Suprapubic skin (tissue), 4 donors: ENCODE data around the gene USP5. TPM values are rescaled to one million over a fixed set of nuclear protein-coding genes. Genes with fewer than 3 reads are reported as not detected.

Experiments
- DNase-seq, 2 donors: peaks; one replicate each; pipeline ENCODE4 v3.0.0-alpha.2; 2019; ENCODE audit warnings: low spot score in 2 of 2
- H3K27ac ChIP-seq: fragments of 200-600 bp; sonication (generic); one replicate; pipeline ENCODE4 v1.5.1; 2019
- H3K27me3 ChIP-seq: fragments of 200-600 bp; sonication (generic); one replicate; pipeline ENCODE4 v1.5.1; 2019
- H3K36me3 ChIP-seq: fragments of 200-600 bp; sonication (generic); one replicate; pipeline ENCODE4 v1.5.1; 2019
- H3K4me1 ChIP-seq: fragments of 200-600 bp; sonication (generic); one replicate; pipeline ENCODE4 v1.5.1; 2019
- H3K4me3 ChIP-seq: fragments of 200-600 bp; sonication (generic); one replicate; pipeline ENCODE4 v1.5.1; 2019; ENCODE audit warnings: mild to moderate bottlenecking
- H3K9me3 ChIP-seq: fragments of 200-600 bp; sonication (generic); one replicate; pipeline ENCODE4 v1.5.1; 2019
- EP300 ChIP-seq: sonication (generic); formaldehyde crosslinking; IDR thresholded peaks from one replicate; pipeline ENCODE4 v1.6.1; 2017; ENCODE audit warnings: antibody characterized with exemption
- POLR2A ChIP-seq, 2 donors: fragments of 450-650 bp; IDR thresholded peaks; one replicate each; pipeline ENCODE4 v1.6.1; 2017; ENCODE audit warnings: antibody characterized with exemption in 2 of 2, mild to moderate bottlenecking in 2 of 2, moderate library complexity in 2 of 2
- POLR2AphosphoS5 ChIP-seq, 3 donors: sonication (generic); formaldehyde crosslinking; IDR thresholded peaks; one replicate each; pipeline ENCODE4 v1.6.1; 2017; ENCODE audit warnings: antibody characterized with exemption in 3 of 3
- WGBS: methylation state at CpG from one replicate; pipeline ENCODE4 v1.1.5; 2018; 5-methylcytosine and 5-hydroxymethylcytosine counted together
- total RNA-seq, 4 donors: library from RNA; depleted of rRNA; stranded (reverse); fragments of >200 nt; gene quantifications; one replicate each; pipeline ENCODE4 v1.1.0, GENCODE V29; 2016
- TF ChIP-seq, protein P1 (sequence below), 2 donors: fragments of 200-600 bp in 1 of 2; fragments of 450-650 bp in 1 of 2; sonication (generic) in 1 of 2; IDR thresholded peaks; one replicate each; pipeline ENCODE4 v1.5.1; 2016 to 2019; ENCODE audit warnings: antibody characterized with exemption in 2 of 2, mild to moderate bottlenecking in 1 of 2, moderate library complexity in 1 of 2

USP5 gene
- total RNA-seq, 4 donors from 2014 or later, result 54.7 to 71.8 (median 68.9) TPM

DNA sequence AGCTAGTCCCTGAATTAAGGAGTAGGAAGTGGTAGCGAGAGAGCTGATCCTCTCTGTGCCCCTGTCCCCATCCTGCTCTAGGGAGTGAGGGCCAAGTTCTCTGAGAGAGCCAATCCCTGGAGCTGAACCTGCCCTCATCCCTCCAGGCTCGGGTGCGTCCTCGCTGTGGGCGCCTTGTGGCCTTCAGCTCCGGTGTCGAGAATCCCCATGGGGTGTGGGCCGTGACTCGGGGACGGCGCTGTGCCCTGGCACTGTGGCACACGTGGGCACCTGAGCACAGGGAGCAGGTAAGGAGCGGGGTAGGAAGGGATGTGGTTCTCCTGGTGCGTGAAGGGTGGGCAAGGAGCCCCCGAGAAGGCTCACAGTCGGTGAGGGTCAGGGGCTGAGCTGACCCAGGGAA, 13.1 kb upstream of the USP5 start:
- no peak overlapping the region for H3K27ac ChIP-seq
- no peak overlapping the region for H3K4me3 ChIP-seq
- H3K27me3 ChIP-seq, result no peaks in the 10 kb centered on the region
- no peak for DNase-seq
- 85% methylated on average over 16 of the region's 16 CpGs for WGBS
- H3K4me1 ChIP-seq, result no peaks in the 10 kb centered on the region
- TF ChIP-seq POLR2AphosphoS5 (IDR thresholded peaks at IDR 0.05), result no peak
- TF ChIP-seq EP300, result no peak
- no peaks in the 10 kb centered on the region for H3K9me3 ChIP-seq
- peaks cover 46% of the 10 kb centered on the region for H3K36me3 ChIP-seq

DNA sequence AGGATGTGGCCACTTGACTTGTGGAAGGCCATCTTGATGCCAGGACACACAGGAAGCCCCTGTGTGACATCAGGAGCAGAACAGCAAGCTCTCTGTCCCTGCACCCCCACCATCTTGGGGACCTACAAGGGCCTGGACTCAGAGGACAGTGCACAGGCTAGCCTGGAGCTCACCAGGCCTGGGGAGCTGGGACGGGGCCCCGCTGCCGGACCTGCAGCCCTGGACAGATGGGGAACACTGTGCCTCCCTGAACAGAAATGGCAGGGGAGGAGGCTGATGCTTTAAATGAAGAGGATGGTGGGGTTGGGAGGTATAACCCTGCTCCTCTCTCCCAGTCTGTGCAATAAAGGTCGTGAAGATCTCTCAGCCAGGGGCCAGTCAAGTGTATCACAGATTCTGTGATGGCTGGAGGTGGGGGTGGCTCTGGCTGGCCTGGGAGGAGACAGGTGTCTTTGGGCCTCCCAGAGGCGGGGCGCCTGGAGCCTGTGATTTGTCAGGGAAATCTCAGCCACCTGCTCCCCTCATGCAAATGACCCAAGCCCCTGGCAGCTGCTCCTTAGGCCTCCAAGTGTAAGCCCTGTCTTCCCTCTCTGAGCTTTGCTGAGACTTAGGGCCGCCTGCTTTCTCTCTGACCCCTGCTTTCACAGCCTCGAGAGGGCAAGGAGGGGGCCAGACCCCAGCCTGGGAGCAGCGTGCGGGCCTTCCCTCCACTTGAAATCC, 12.3 kb upstream of the USP5 start:
- WGBS, result 78% methylated on average over 10 of the region's 10 CpGs
- no peaks in the 10 kb centered on the region for H3K4me1 ChIP-seq
- H3K27ac ChIP-seq, result no peak overlapping the region
- no peaks in the 10 kb centered on the region for H3K9me3 ChIP-seq
- peaks cover 43% of the 10 kb centered on the region for H3K36me3 ChIP-seq
- no peak overlapping the region for H3K4me3 ChIP-seq
- H3K27me3 ChIP-seq, result no peaks in the 10 kb centered on the region
- no peak for TF ChIP-seq POLR2AphosphoS5 (IDR thresholded peaks at IDR 0.05)
- no peak for TF ChIP-seq POLR2A (IDR thresholded peaks at IDR 0.05)
- TF ChIP-seq, protein P1, sequence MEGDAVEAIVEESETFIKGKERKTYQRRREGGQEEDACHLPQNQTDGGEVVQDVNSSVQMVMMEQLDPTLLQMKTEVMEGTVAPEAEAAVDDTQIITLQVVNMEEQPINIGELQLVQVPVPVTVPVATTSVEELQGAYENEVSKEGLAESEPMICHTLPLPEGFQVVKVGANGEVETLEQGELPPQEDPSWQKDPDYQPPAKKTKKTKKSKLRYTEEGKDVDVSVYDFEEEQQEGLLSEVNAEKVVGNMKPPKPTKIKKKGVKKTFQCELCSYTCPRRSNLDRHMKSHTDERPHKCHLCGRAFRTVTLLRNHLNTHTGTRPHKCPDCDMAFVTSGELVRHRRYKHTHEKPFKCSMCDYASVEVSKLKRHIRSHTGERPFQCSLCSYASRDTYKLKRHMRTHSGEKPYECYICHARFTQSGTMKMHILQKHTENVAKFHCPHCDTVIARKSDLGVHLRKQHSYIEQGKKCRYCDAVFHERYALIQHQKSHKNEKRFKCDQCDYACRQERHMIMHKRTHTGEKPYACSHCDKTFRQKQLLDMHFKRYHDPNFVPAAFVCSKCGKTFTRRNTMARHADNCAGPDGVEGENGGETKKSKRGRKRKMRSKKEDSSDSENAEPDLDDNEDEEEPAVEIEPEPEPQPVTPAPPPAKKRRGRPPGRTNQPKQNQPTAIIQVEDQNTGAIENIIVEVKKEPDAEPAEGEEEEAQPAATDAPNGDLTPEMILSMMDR (IDR thresholded peaks at IDR 0.05), result no peak
- no peak for TF ChIP-seq EP300
- no peak for DNase-seq

DNA sequence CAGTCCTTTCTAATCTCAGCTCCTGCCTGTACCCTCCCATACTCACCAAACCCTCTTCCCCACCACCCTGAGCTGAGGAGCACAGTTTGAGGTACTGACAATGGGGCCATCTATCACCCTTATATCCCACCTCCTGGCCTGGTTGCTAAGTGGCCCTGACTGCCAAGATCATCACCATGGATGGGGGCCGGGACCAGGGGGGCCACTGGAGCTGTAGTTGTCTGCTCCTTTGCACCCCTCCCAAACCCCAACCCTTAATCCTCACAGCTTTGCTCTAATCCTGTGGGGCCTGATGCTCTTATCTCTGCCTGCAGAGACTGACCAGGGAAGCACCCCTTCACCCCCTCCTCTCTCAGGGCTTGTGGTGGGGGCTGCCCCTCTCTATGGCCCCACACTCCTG, 11.6 kb upstream of the USP5 start:
- 93% methylated on average over 1 of the region's 1 CpG for WGBS

DNA sequence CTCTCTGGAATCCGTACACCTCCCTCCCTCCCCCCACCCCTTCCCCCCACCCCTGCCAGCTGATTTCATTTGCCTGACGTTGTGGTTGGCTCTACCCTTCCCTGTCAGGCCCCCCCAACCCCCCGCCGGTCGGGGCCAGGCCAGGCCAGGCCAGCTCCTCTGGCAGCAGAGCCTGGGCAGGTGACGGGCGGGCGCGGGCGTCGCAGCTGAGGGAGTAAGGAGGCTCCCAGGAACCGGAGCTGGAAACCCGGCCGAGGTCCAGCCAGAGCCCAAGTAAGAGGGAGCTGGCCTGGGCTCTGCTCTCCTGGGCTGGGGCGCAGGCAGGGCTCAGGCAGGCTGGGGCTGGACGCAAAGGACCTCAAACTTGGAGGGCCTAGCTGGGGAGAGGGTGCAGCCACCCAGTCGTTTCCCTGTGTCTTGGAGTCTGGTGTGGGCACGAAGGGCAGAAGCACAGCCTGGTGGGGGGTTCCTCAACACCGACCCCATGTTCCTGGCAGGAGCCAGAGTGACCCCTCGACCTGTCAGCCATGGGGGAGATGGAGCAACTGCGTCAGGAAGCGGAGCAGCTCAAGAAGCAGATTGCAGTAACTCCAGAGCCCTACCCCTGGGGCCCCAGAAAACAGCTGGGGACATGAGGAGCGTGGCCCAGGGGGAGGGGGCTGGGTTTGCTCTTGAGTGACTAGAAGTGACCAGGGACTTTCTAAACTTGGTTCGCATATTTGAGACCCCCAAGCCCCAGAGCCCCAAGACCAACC, 11.0 kb upstream of the USP5 start, which contains the start of gene GNB3:
Gene GNB3, plus strand, starts transcription at position 165 of the 755 bp plus-strand sequence. Its CDS starts 363 bp downstream, at position 528.
- no peak within 1 kb of the TSS for H3K27ac ChIP-seq
- H3K4me3 ChIP-seq, result no peak within 1 kb of the TSS
- WGBS, result 67% methylated on average over 14 of the region's 24 CpGs
- peaks cover 53% of the 10 kb centered on the region for H3K36me3 ChIP-seq
- DNase-seq, result no peak
- TF ChIP-seq POLR2A (IDR thresholded peaks at IDR 0.05), result no peak
- TF ChIP-seq, protein P1 (IDR thresholded peaks at IDR 0.05), result no peak
- TF ChIP-seq EP300, result no peak
- TF ChIP-seq POLR2AphosphoS5 (IDR thresholded peaks at IDR 0.05), result no peak
- no peaks in the 10 kb centered on the region for H3K4me1 ChIP-seq
- no peaks in the 10 kb centered on the region for H3K27me3 ChIP-seq
- H3K9me3 ChIP-seq, result no peaks in the 10 kb centered on the region

More for the DNA sequence above, 11.6 kb upstream of the USP5 start:
- H3K27ac ChIP-seq, result no peak overlapping the region
- TF ChIP-seq POLR2A (IDR thresholded peaks at IDR 0.05) (no peak), POLR2AphosphoS5 (IDR thresholded peaks at IDR 0.05) (no peak)
- TF ChIP-seq, protein P1 (IDR thresholded peaks at IDR 0.05), result no peak
- H3K27me3 ChIP-seq, result no peaks in the 10 kb centered on the region
- DNase-seq, result no peak
- H3K36me3 ChIP-seq, result peaks cover 46% of the 10 kb centered on the region
- no peaks in the 10 kb centered on the region for H3K9me3 ChIP-seq
- no peaks in the 10 kb centered on the region for H3K4me1 ChIP-seq
- H3K4me3 ChIP-seq, result no peak overlapping the region

DNA sequence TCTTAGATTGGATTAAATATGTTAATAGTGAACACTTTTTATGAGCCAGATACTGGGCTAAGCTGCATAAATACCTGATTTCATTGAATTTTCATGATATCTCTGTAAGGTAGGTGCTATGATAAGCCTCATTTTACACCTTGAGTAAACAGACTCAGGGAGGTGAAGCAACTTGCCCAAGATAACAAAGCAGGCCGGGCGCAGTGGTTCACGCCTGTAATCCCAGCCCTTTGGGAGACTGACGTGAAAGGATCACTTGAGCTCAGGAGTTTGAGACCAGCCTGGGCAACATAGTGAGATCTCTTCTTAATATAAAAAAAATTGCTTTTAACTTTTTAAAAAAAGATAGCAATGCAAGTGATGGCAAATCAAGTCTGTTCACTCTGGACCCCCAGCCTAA, 9.9 kb upstream of the USP5 start:
- TF ChIP-seq POLR2A (IDR thresholded peaks at IDR 0.05) (no peak), EP300 (no peak), POLR2AphosphoS5 (IDR thresholded peaks at IDR 0.05) (no peak)
- TF ChIP-seq, protein P1 (IDR thresholded peaks at IDR 0.05), result no peak
- 95% methylated on average over 4 of the region's 4 CpGs for WGBS
- Histone ChIP-seq H3K4me3 (no peak overlapping the region), H3K36me3 (peaks cover 62% of the 10 kb centered on the region), H3K9me3 (no peaks in the 10 kb centered on the region), H3K27ac (no peak overlapping the region), H3K4me1 (no peaks in the 10 kb centered on the region), H3K27me3 (no peaks in the 10 kb centered on the region)
- no peak for DNase-seq
